Measurements from ENCODE around the gene MTCP1.

Gene MTCP1

GRCh38 chrX:155070975-155071693, at the start of gene MTCP1, which contains the start of the genes BRCC3 and CMC4:
Gene MTCP1 (minus strand): TSS chrX:155071136. CDS start chrX:155066010, 5,126 bp downstream.
Gene BRCC3 (plus strand): TSS chrX:155071508. CDS start chrX:155071528, 20 bp downstream.
Gene CMC4 (minus strand): TSS chrX:155071136. CDS start chrX:155064023, 7,113 bp downstream.
- H3K4me1 Mint-ChIP-seq (ENCODE audit: low read depth), result peaks cover 54% of the 10 kb centered on the region
- peaks cover 3% of the 10 kb centered on the region for H3K36me3 Mint-ChIP-seq
- no peaks in the 10 kb centered on the region for H3K9me3 Mint-ChIP-seq (ENCODE audit: low read depth)
- peak within 1 kb of the TSS; percentile 93 for H3K4me3 Mint-ChIP-seq
- no peaks in the 10 kb centered on the region for H3K27me3 Mint-ChIP-seq
- peak within 1 kb of the TSS; percentile 94 for H3K27ac Mint-ChIP-seq

- Mint-ChIP-seq H3K4me3 (no peak overlapping the region), H3K9me3 (ENCODE audit: low read depth) (no peaks in the 10 kb centered on the region), H3K27ac (no peak overlapping the region), H3K27me3 (no peaks in the 10 kb centered on the region), H3K36me3 (peaks cover 9% of the 10 kb centered on the region), H3K4me1 (ENCODE audit: low read depth) (no peaks in the 10 kb centered on the region)
Observed at GRCh38 chrX:155115174-155115819, 44.4 kb upstream of the MTCP1 start.

- no peak overlapping the region for H3K4me3 Mint-ChIP-seq
- no peak overlapping the region for H3K27ac Mint-ChIP-seq
- peaks cover 4% of the 10 kb centered on the region for H3K36me3 Mint-ChIP-seq
- no peaks in the 10 kb centered on the region for H3K9me3 Mint-ChIP-seq (ENCODE audit: low read depth)
- H3K27me3 Mint-ChIP-seq, result no peaks in the 10 kb centered on the region
- H3K4me1 Mint-ChIP-seq (ENCODE audit: low read depth), result peaks cover 11% of the 10 kb centered on the region
Observed at GRCh38 chrX:155113097-155113496, 42.2 kb upstream of the MTCP1 start.

GRCh38 chrX:155112171-155112570, 41.2 kb upstream of the MTCP1 start:
- Mint-ChIP-seq H3K9me3 (ENCODE audit: low read depth) (no peaks in the 10 kb centered on the region), H3K4me1 (ENCODE audit: low read depth) (peaks cover 15% of the 10 kb centered on the region), H3K27me3 (no peaks in the 10 kb centered on the region), H3K4me3 (no peak overlapping the region), H3K27ac (no peak overlapping the region), H3K36me3 (peaks cover 3% of the 10 kb centered on the region)

- Mint-ChIP-seq H3K9me3 (ENCODE audit: low read depth) (no peaks in the 10 kb centered on the region), H3K27ac (peak overlapping the region; percentile 67), H3K4me3 (no peak overlapping the region), H3K4me1 (ENCODE audit: low read depth) (peaks cover 19% of the 10 kb centered on the region), H3K36me3 (peaks cover 3% of the 10 kb centered on the region), H3K27me3 (no peaks in the 10 kb centered on the region)
Observed at GRCh38 chrX:155108427-155108826, 37.5 kb upstream of the MTCP1 start.

- H3K9me3 Mint-ChIP-seq (ENCODE audit: low read depth), result no peaks in the 10 kb centered on the region
- H3K36me3 Mint-ChIP-seq, result no peaks in the 10 kb centered on the region
- peaks cover 25% of the 10 kb centered on the region for H3K4me1 Mint-ChIP-seq (ENCODE audit: low read depth)
Observed at GRCh38 chrX:155105919-155106318, 35.0 kb upstream of the MTCP1 start.

GRCh38 chrX:155094468-155095061, 23.6 kb upstream of the MTCP1 start:
- Mint-ChIP-seq H3K9me3 (ENCODE audit: low read depth) (no peaks in the 10 kb centered on the region), H3K27me3 (no peaks in the 10 kb centered on the region), H3K27ac (no peak overlapping the region), H3K4me3 (no peak overlapping the region), H3K4me1 (ENCODE audit: low read depth) (peaks cover 4% of the 10 kb centered on the region), H3K36me3 (peaks cover 5% of the 10 kb centered on the region)

More at GRCh38 chrX:155105919-155106318, 35.0 kb upstream of the MTCP1 start:
- H3K27ac Mint-ChIP-seq, result no peak overlapping the region
- H3K4me3 Mint-ChIP-seq, result no peak overlapping the region
- no peaks in the 10 kb centered on the region for H3K27me3 Mint-ChIP-seq

- Mint-ChIP-seq H3K4me1 (ENCODE audit: low read depth) (peaks cover 2% of the 10 kb centered on the region), H3K36me3 (peaks cover 2% of the 10 kb centered on the region), H3K9me3 (ENCODE audit: low read depth) (no peaks in the 10 kb centered on the region), H3K27ac (no peak overlapping the region), H3K4me3 (no peak overlapping the region), H3K27me3 (no peaks in the 10 kb centered on the region)
Observed at GRCh38 chrX:155086961-155087735, 16.2 kb upstream of the MTCP1 start.

- Mint-ChIP-seq H3K4me3 (no peak overlapping the region), H3K4me1 (ENCODE audit: low read depth) (peaks cover 2% of the 10 kb centered on the region), H3K9me3 (ENCODE audit: low read depth) (no peaks in the 10 kb centered on the region), H3K36me3 (peaks cover 2% of the 10 kb centered on the region), H3K27ac (no peak overlapping the region), H3K27me3 (no peaks in the 10 kb centered on the region)
Observed at GRCh38 chrX:155086202-155086840, 15.4 kb upstream of the MTCP1 start.

- Mint-ChIP-seq H3K4me1 (ENCODE audit: low read depth) (peaks cover 54% of the 10 kb centered on the region), H3K27me3 (no peaks in the 10 kb centered on the region), H3K9me3 (ENCODE audit: low read depth) (no peaks in the 10 kb centered on the region), H3K36me3 (peaks cover 3% of the 10 kb centered on the region), H3K4me3 (peak overlapping the region; percentile 93), H3K27ac (peak overlapping the region; percentile 94)
Observed at GRCh38 chrX:155071694-155072280, 851 bp upstream of the MTCP1 start.

- Mint-ChIP-seq H3K4me1 (ENCODE audit: low read depth) (peaks cover 54% of the 10 kb centered on the region), H3K9me3 (ENCODE audit: low read depth) (no peaks in the 10 kb centered on the region), H3K4me3 (peak overlapping the region; percentile 90)
Observed at GRCh38 chrX:155070663-155070974, 317 bp downstream of the MTCP1 start.

GRCh38 chrX:155070038-155070437, 898 bp downstream of the MTCP1 start:
- Mint-ChIP-seq H3K27me3 (no peaks in the 10 kb centered on the region), H3K9me3 (ENCODE audit: low read depth) (no peaks in the 10 kb centered on the region), H3K36me3 (peaks cover 3% of the 10 kb centered on the region), H3K27ac (peak overlapping the region; percentile 80), H3K4me3 (peak overlapping the region; percentile 90), H3K4me1 (ENCODE audit: low read depth) (peaks cover 49% of the 10 kb centered on the region)

More at GRCh38 chrX:155070663-155070974, 317 bp downstream of the MTCP1 start:
- Mint-ChIP-seq H3K36me3 (peaks cover 3% of the 10 kb centered on the region), H3K27ac (peak overlapping the region; percentile 82), H3K27me3 (no peaks in the 10 kb centered on the region)

- H3K27ac Mint-ChIP-seq, result no peak overlapping the region
- peak overlapping the region; percentile 90 for H3K4me3 Mint-ChIP-seq
- no peaks in the 10 kb centered on the region for H3K9me3 Mint-ChIP-seq (ENCODE audit: low read depth)
- peaks cover 47% of the 10 kb centered on the region for H3K4me1 Mint-ChIP-seq (ENCODE audit: low read depth)
- H3K36me3 Mint-ChIP-seq, result peaks cover 3% of the 10 kb centered on the region
- H3K27me3 Mint-ChIP-seq, result no peaks in the 10 kb centered on the region
Observed at GRCh38 chrX:155069414-155069813, 1.5 kb downstream of the MTCP1 start.

- Mint-ChIP-seq H3K4me3 (no peak overlapping the region), H3K27ac (no peak overlapping the region)
Observed at GRCh38 chrX:155068165-155068564, 2.8 kb downstream of the MTCP1 start.

More at GRCh38 chrX:155068165-155068564, 2.8 kb downstream of the MTCP1 start:
- H3K27me3 Mint-ChIP-seq, result no peaks in the 10 kb centered on the region
- H3K4me1 Mint-ChIP-seq (ENCODE audit: low read depth), result peaks cover 35% of the 10 kb centered on the region
- H3K9me3 Mint-ChIP-seq (ENCODE audit: low read depth), result no peaks in the 10 kb centered on the region
- H3K36me3 Mint-ChIP-seq, result no peaks in the 10 kb centered on the region

Measured in activated naive CD8-positive, alpha-beta T cell (primary cell).